Measurements from ENCODE around the gene APBA1. TPM values are rescaled to one million over a fixed set of nuclear protein-coding genes. Genes with fewer than 3 reads are reported as not detected.

The APBA1 gene
- total and polyA plus RNA-seq, 8 donors = 2.4 to 17.9 (median 11.4) TPM

DNA sequence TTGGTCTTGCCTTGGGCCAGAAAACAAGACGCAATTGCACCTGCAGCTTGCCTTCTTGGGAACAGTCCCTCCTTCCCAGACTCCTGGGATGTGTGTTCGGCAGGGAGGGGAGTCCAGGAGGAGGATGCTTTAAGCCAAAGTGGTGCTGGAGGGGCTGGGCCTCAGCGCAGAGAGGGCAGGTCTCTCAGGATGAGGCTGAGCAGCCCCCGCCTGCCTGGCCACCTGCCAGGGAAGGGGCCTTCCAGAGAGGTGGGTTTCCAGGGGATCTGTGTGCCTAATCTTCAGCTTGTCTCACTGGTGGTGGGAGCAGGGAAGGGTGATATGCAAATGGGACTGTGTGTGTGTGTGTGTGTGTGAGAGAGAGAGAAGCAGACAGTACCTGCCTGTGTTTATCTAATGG lies 242.0 kb downstream of the APBA1 start:
- Histone ChIP-seq H3K36me3 (no peaks in the 10 kb centered on the region), H3K27me3 (no peaks in the 10 kb centered on the region), H3K4me1 (no peaks in the 10 kb centered on the region), H3K4me3 (no peak overlapping the region), H3K9me3 (no peaks in the 10 kb centered on the region), H3K27ac (no peak overlapping the region)
- intact Hi-C loops (cut with DNase I) = no loop called here
- no peak for TF ChIP-seq CTCF (IDR thresholded peaks at IDR 0.05)
- ATAC-seq (no peak), DNase-seq (no peak)

- H3K36me3 ChIP-seq = no peaks in the 10 kb centered on the region
- TF ChIP-seq CTCF (IDR thresholded peaks at IDR 0.05) = no peak
- no peaks in the 10 kb centered on the region for H3K4me1 ChIP-seq
- no peak for DNase-seq
- no peak for ATAC-seq
- H3K9me3 ChIP-seq = no peaks in the 10 kb centered on the region
- intact Hi-C loops (cut with DNase I) = no loop called here
- no peak overlapping the region for H3K4me3 ChIP-seq
- no peaks in the 10 kb centered on the region for H3K27me3 ChIP-seq
- no peak overlapping the region for H3K27ac ChIP-seq
These were observed 242.9 kb downstream of the APBA1 start for GRCh38 chr9:69429281-69429680.

DNA sequence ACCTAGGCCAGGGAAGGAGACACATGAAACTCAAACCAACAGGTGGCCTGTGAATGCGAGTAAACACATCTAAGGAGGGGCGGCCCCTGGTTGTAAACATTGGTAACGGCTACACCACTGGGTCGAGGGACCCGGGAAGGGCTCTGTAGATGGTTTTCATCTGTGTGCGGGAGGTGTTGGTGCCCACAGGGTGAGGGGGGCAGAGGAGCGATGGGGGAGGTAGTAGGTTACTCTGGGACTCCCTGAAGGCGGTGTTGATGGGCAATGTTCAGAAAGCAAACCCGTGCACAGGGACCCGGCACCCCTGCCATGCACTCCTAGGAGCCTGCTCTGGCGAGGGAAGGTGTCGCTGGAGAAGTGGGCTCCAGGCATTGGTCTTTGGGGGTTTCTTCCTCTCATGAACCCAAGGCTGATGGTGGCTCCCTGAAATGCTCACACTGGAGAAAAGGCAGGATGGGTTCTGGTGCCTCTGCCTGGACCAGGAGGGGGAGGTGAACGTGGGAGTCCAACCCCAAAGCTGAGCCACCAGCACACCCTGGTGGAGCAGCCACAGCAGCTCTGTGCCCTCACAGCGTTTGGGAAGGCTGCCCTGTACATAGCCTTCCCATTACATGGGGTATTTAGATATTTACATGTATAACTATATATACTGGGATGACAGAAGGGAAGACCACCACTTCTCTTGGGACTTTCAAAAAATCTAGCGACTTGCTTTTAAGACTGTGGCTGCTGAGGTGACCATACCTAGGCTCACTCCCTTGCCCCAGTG lies 244.0 kb downstream of the APBA1 start:
- H3K9me3 ChIP-seq = no peaks in the 10 kb centered on the region
- no peak for DNase-seq
- no peaks in the 10 kb centered on the region for H3K36me3 ChIP-seq
- no peak for TF ChIP-seq CTCF (IDR thresholded peaks at IDR 0.05)
- H3K4me1 ChIP-seq = no peaks in the 10 kb centered on the region
- no peaks in the 10 kb centered on the region for H3K27me3 ChIP-seq
- no peak for ATAC-seq
- H3K27ac ChIP-seq = no peak overlapping the region
- intact Hi-C loops (cut with DNase I) = no loop called here
- no peak overlapping the region for H3K4me3 ChIP-seq

- no peak for TF ChIP-seq CTCF (IDR thresholded peaks at IDR 0.05)
- Histone ChIP-seq H3K27me3 (no peaks in the 10 kb centered on the region), H3K9me3 (no peaks in the 10 kb centered on the region), H3K4me3 (no peak overlapping the region), H3K4me1 (no peaks in the 10 kb centered on the region), H3K27ac (no peak overlapping the region), H3K36me3 (no peaks in the 10 kb centered on the region)
- ATAC-seq = no peak
- no peak for DNase-seq
- intact Hi-C loops (cut with DNase I) = no loop called here
These were observed 244.9 kb downstream of the APBA1 start for GRCh38 chr9:69427286-69427685.

- DNase-seq = no peak
- TF ChIP-seq CTCF (IDR thresholded peaks at IDR 0.05) = no peak
- no peaks in the 10 kb centered on the region for H3K4me1 ChIP-seq
- ATAC-seq = no peak
- H3K27ac ChIP-seq = no peak overlapping the region
- H3K4me3 ChIP-seq = no peak overlapping the region
- H3K27me3 ChIP-seq = no peaks in the 10 kb centered on the region
- H3K9me3 ChIP-seq = no peaks in the 10 kb centered on the region
- H3K36me3 ChIP-seq = no peaks in the 10 kb centered on the region
- intact Hi-C loops (cut with DNase I) = no loop called here
These were observed 246.9 kb downstream of the APBA1 start for GRCh38 chr9:69425136-69425801.
